Effector memory CD8-positive, alpha-beta T cell (primary cell): ENCODE results near the gene NEDD8.

ENCODE experiments used
- ATAC-seq: fragments of 150-1000 bp; cut with Tn5 transposase; replicated peaks from 2 replicates; pipeline ENCODE4 v1.10.0; 2021; ENCODE audit warnings: mild to moderate bottlenecking, moderate library complexity
- DNase-seq, 3 experiments: peaks; one replicate each; pipeline ENCODE4 v3.0.0; 2021
- H3K27ac Mint-ChIP-seq, 2 donors: one replicate each; pipeline ENCODE4 v1.8.0; 2022; ENCODE audit warnings: mild to moderate bottlenecking in 2 of 2, mixed read lengths in 2 of 2, moderate library complexity in 2 of 2
- H3K27me3 Mint-ChIP-seq, 2 donors: one replicate each; pipeline ENCODE4 v1.8.0; 2022; ENCODE audit warnings: mixed read lengths in 2 of 2
- H3K36me3 Mint-ChIP-seq: one replicate; pipeline ENCODE4 v1.8.0; 2022; ENCODE audit warnings: mild to moderate bottlenecking, moderate library complexity, mixed read lengths; ENCODE audit not compliant: insufficient read depth
- H3K4me1 Mint-ChIP-seq, 2 donors: one replicate each; pipeline ENCODE4 v1.8.0; 2022; ENCODE audit warnings: low read depth in 2 of 2, mixed read lengths in 2 of 2
- H3K4me3 Mint-ChIP-seq, 2 donors: one replicate each; pipeline ENCODE4 v1.8.0; 2022; ENCODE audit warnings: mild to moderate bottlenecking in 2 of 2, mixed read lengths in 2 of 2, moderate library complexity in 2 of 2
- H3K9me3 Mint-ChIP-seq, 2 donors: one replicate each; pipeline ENCODE4 v1.8.0; 2022; ENCODE audit warnings: mixed read lengths in 2 of 2

The NEDD8 gene

DNA sequence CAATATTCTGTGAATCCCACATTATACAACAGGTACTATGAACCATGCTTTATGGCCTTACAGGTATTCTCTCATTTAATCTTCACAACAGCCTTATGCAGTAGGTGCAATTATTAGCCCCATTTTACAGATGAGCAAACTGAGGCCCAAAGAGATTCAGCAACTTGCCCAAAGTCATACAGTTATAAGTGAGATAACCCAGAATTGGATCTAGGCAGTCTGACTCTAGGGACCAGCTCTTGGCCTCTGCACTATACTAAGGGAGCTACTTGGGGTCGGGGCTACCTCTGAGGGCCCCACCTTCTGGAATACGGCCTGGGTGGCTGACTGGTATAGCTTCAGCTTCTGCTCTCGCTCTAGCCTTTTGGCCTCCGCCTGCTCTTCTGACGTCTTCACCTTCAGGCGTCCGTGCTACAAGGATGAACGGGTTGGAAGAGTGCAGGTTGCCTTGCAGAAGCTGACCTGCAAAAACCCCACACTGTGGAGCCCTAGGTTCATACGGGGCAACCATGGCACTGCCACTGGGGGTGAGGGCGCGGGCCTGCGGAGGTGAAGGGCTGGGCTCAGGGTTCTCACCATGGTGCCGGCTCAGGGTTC is 38.5 kb upstream of the NEDD8 start:
- DNase-seq, result no peak
- Mint-ChIP-seq H3K9me3 (no peaks in the 10 kb centered on the region), H3K27me3 (no peaks in the 10 kb centered on the region), H3K4me1 (peaks cover 24 to 34% of the 10 kb centered on the region in 2 donors), H3K27ac (peak overlapping the region; percentile 80 to 94), H3K4me3 (peak overlapping the region; percentile 83 to 93), H3K36me3 (peaks cover 34% of the 10 kb centered on the region)
- ATAC-seq, result peak; percentile 2

DNA sequence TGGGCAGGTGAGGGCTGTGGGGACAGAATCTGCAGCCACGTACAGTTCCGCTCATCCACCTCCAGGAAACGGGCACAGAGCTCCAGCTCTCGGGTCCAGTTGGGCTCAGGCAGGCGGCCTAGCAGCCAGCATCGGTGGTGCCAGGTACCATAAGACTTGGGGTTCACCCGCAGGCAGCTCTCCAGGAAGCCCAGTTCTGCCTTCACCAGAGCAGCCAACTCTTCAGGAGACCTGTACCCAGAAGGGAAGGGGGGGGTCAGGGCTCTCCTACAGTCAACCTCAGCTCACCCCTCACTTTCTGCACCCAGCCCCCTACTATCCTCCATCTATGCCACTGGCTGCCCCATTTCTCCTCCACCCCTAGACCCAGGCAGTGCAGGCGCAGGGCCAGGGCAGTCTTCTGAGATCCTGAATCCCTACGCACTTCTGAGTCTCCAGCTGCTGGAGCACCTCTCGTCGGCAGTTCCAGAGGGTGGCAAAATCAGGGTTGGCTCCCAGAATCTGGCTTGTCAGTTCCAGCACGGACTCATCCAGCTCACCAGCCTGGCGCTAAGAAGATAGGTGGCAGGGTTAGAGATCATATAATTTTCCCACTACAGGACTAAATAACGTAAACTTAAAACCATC is 37.9 kb upstream of the NEDD8 start:
- DNase-seq (no peak), ATAC-seq (no peak)
- Mint-ChIP-seq H3K36me3 (peaks cover 34% of the 10 kb centered on the region), H3K9me3 (no peaks in the 10 kb centered on the region), H3K27ac (peak overlapping the region in 1 of 2 donors; percentile 94), H3K4me1 (peaks cover 24 to 34% of the 10 kb centered on the region in 2 donors), H3K27me3 (no peaks in the 10 kb centered on the region), H3K4me3 (peak overlapping the region; percentile 83 to 93)

DNA sequence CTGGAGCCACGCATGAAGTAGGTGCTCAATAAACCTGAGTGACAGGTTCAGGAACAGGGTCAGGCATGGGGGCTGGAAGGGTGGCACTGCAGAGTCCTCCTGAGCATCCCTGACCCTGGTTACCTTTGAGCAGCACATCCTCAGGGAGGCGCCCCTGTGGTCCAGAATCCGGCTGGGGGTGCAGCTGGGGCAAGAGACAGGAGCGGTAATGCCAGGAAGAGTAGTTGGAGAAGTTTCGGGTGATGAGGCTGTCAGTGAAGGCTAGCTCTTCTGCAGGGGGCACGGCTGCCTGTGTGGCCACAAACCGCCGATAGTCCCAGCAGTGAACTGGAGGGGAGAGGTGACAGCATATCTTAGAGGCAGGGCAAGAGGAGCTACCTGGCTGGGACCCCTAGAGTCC is 37.2 kb upstream of the NEDD8 start:
- H3K4me1 Mint-ChIP-seq, result peaks cover 24 to 34% of the 10 kb centered on the region in 2 donors
- no peak overlapping the region for H3K27ac Mint-ChIP-seq
- peaks cover 36% of the 10 kb centered on the region for H3K36me3 Mint-ChIP-seq
- H3K27me3 Mint-ChIP-seq, result no peaks in the 10 kb centered on the region
- no peaks in the 10 kb centered on the region for H3K9me3 Mint-ChIP-seq
- no peak for DNase-seq
- peak overlapping the region in 1 of 2 donors; percentile 18 for H3K4me3 Mint-ChIP-seq
- ATAC-seq, result no peak

DNA sequence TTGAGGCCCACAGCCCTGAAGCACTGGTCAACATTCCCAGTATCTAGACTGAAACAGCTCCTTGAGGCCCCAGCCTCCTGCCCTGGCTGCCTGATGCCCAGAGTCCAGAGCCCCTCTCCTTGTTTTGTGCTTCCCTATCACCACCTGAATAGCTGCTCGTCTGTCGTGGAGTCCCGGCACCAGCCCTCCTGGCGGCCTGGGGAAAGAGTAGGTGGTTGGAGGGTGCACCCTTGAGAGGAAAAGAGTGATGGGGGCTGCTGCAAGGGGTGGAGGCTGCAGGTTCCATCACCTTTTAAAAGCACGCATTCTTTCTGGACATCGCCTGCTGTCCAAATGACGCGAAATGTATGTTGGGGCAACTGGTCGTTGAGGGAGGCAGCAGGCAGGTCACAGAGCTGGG is 36.1 kb upstream of the NEDD8 start:
- H3K27ac Mint-ChIP-seq, result no peak overlapping the region
- no peak overlapping the region for H3K4me3 Mint-ChIP-seq
- H3K9me3 Mint-ChIP-seq, result no peaks in the 10 kb centered on the region
- H3K4me1 Mint-ChIP-seq, result peaks cover 24 to 34% of the 10 kb centered on the region in 2 donors
- peaks cover 36% of the 10 kb centered on the region for H3K36me3 Mint-ChIP-seq
- ATAC-seq, result no peak
- no peak for DNase-seq
- H3K27me3 Mint-ChIP-seq, result no peaks in the 10 kb centered on the region

DNA sequence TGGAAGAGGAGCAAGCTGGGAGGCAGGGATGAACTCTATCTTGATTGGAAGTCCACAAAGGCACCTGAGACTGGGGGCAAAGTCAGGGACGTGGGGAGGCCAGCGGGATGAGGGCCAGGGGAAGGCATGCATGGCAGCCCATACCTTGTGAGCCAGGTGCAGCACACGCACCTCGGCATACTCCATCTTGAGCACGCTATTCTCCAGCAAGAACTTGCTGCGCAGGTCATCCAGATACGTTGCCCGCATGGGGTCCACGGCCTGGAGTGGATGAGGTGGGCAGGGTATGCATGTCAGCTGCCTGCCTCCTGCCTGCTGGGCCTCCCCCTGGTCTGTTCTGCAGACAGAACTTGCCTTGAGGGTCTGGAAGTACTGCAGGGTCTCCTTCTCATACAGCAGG is 35.3 kb upstream of the NEDD8 start:
- Mint-ChIP-seq H3K9me3 (no peaks in the 10 kb centered on the region), H3K36me3 (peaks cover 38% of the 10 kb centered on the region), H3K4me3 (no peak overlapping the region), H3K27ac (peak overlapping the region in 1 of 2 donors; percentile 16), H3K4me1 (peaks cover 23 to 30% of the 10 kb centered on the region in 2 donors), H3K27me3 (no peaks in the 10 kb centered on the region)
- DNase-seq, result no peak
- no peak for ATAC-seq

DNA sequence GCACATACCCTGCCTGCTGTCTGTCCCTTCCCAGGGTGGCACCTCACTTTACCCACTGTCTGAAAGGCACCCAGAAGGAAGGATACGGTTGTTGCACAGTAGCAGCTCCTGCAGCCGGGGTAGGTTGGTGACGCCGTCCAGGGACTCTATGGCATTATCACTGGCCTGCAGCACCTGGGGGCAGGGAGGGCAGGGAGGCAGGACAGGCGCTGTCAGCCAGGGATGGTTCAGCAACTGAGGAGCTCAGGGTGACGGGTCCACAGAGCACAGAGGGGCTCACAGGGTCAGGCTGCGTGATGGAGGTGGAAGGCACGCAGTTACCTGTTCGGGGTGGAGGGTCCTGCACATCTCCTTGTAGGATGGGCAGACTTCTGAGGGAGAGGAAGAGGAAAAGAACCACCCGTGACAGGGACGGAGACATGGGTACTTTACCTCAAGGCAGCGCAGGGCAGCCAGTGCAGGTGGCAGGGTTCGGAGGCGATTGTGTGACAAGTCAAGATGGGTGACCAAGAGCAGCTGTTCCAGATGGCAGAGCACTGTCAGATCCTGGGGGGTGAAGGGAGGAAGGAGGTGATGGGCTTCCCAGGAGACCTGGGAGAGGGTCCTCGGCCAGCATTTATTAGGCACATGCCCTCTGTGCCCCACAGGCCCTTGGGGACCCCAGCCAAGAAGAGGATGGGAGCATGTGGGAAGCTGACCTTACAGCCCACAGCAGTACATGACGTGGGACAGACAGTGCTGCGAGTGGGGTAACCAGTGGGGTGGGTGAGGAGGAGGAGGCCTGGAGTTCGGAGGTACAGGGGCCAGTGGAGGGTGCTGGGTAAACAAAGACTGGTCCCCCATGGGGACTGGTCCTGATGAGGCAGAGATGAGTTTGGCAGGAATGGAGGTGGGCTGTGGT is 34.4 kb upstream of the NEDD8 start:
- no peak for ATAC-seq
- Mint-ChIP-seq H3K36me3 (peaks cover 39% of the 10 kb centered on the region), H3K27me3 (no peaks in the 10 kb centered on the region), H3K4me1 (peaks cover 16 to 21% of the 10 kb centered on the region in 2 donors), H3K27ac (peak overlapping the region; percentile 16 to 63), H3K4me3 (no peak overlapping the region), H3K9me3 (no peaks in the 10 kb centered on the region)
- no peak for DNase-seq

DNA sequence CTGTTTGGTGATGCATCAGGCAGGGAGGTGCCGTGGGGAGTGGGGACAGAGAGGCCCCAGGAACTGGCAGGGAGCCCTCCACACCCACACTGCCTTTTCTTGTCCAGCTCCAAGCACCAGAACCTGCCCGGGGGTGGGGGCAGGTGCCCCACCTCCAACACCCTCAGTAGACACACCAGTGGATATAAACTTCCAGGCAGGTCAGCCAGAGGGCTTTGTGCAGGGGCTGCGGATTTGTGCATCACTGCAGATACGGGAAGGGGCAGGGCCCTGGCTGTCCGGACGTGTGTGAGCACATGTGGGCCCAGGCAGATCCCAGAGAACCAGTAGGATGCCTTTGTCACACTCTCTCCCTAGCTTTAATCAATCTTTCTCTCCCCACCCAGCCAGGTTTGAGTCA is 32.1 kb upstream of the NEDD8 start:
- DNase-seq (no peak), ATAC-seq (no peak)
- Mint-ChIP-seq H3K27ac (no peak overlapping the region), H3K36me3 (peaks cover 28% of the 10 kb centered on the region), H3K4me1 (peaks cover 7 to 9% of the 10 kb centered on the region in 2 donors), H3K4me3 (no peak overlapping the region), H3K27me3 (no peaks in the 10 kb centered on the region), H3K9me3 (no peaks in the 10 kb centered on the region)

DNA sequence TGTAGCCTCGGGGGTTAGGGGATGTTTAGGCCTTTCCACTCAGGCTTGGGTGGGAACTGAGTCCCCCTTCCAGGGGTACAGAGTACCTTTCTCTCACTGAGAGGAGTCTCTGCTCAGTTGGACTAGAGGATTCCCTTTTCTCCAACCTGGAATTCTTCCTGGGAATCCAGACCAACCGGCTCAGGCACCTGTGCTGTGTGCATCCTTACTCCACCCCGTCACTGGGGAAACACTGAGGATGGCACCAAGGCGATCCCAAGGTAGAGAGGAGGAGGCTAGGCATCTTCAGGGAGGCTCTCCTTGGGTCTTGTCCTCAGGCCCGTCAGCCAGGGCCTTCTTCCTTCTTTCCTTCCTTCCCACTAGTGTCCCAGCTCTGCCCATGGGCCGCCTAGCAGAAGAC is 31.7 kb upstream of the NEDD8 start:
- Mint-ChIP-seq H3K4me3 (no peak overlapping the region), H3K36me3 (peaks cover 24% of the 10 kb centered on the region), H3K4me1 (peaks cover 6 to 8% of the 10 kb centered on the region in 2 donors), H3K27ac (no peak overlapping the region), H3K9me3 (no peaks in the 10 kb centered on the region), H3K27me3 (no peaks in the 10 kb centered on the region)
- ATAC-seq, result no peak
- no peak for DNase-seq

DNA sequence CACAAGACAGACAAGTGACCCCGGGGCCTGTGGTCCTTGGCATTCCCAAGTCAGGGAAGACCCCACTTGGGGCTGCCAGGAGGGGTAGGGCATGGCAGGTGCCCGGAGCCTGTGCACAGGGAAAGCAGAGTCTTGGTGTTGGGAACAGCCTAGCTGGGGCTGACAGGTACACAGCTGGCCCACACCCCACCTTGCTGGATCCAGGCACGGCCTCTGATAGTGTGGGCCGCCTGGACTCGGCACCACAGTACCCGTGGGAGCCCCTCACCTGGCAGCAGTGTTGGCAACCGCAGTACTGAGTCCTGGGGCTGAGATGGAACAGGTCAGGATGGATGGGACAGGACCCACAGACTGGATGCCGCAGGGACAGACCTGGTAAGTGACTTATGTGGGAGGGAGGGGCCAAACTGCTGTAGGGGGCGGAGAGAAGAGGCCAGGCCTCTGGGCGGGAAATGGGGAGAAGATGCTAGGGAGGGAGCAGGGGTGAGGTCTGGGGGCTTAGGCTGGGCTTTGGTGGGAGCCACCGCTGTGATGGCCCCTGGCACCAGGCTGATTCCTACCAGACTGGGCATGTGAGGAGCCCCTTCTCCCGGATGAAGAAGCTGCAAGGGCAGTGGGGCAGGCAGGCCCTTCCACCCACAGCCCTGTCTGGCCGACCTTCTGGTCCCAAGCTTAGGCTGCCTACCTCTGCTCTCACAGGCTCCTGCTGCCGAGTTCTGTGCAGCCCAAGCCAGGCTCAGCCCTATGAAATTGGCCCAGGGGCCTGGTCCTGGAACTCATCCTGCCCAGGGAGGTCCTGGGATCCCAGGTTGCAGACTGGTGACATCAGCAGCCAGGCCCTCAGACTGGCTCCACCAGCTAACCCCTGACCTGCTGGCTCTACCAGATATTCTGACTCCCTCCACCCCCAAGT is 30.9 kb upstream of the NEDD8 start, which contains the start of gene TGM1:
Gene TGM1, minus strand, starts transcription at position 357 of the 913 bp plus-strand sequence. CDS start 825 bp downstream, outside the sequence.
- Mint-ChIP-seq H3K27ac (peak within 1 kb of the TSS in 1 of 2 donors; percentile 29), H3K4me3 (no peak within 1 kb of the TSS), H3K27me3 (no peaks in the 10 kb centered on the region), H3K4me1 (peaks cover 6 to 8% of the 10 kb centered on the region in 2 donors), H3K36me3 (peaks cover 18% of the 10 kb centered on the region), H3K9me3 (no peaks in the 10 kb centered on the region)
- DNase-seq, result no peak
- no peak for ATAC-seq

DNA sequence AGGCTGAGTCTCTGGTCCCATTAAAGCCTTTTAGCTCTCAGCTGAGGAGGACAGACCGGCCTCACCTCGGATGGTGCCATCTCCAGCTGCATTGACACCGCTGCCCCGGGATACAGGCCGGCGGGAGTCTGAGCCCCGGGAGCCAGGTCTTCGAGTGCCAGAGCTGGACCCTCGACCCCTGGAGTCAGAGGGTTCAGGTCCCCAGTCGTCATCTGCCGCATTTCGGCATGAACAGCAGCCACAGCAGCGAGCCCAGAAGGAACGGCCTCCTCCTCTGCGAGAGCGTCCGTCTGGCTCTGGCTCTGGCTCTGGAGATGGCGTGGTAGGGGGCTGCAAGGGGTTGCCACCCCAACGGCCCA is 29.8 kb upstream of the NEDD8 start:
- no peak overlapping the region for H3K4me3 Mint-ChIP-seq
- ATAC-seq (no peak), DNase-seq (no peak)
- H3K9me3 Mint-ChIP-seq, result no peaks in the 10 kb centered on the region
- H3K27me3 Mint-ChIP-seq, result no peaks in the 10 kb centered on the region
- H3K36me3 Mint-ChIP-seq, result peaks cover 15% of the 10 kb centered on the region
- peaks cover 2 to 3% of the 10 kb centered on the region in 2 donors for H3K4me1 Mint-ChIP-seq
- H3K27ac Mint-ChIP-seq, result no peak overlapping the region

DNA sequence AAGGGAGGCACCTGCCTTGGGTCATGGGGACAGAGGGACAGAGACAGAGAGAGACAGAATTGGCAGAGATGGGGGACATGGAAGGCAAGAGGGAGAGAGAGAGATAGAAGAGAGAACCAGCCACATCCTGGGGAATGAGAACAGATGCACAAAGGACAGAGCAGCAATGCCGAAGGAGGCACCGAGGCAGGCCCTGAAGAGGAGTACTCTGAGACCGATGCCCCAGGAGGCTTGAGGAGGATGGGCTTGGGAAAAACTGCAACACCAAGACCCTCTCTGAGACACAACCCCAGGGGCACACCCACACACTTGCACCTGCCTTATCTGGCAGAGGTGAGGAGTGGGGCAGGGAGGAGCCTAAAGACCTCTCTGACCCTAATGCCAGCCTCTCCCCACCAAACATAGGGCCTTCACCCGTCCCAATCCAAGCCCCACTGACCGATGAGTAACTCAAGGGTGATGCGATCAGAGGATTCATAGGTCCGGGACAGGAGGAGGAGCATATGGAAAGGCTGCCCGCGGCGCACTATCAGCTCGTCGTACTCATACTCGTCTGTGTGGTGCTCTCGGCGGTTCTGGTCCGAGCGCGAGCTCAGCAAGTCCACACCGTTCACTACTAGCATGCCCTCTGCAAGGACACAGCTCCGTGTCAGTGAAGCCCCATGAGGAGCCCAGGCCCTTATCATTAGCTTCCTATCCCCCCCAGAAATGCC is 29.2 kb upstream of the NEDD8 start:
- H3K4me3 Mint-ChIP-seq, result no peak overlapping the region
- ATAC-seq (no peak), DNase-seq (no peak)
- H3K36me3 Mint-ChIP-seq, result peaks cover 9% of the 10 kb centered on the region
- H3K9me3 Mint-ChIP-seq, result no peaks in the 10 kb centered on the region
- no peak overlapping the region for H3K27ac Mint-ChIP-seq
- no peaks in the 10 kb centered on the region for H3K27me3 Mint-ChIP-seq
- H3K4me1 Mint-ChIP-seq, result no peaks in the 10 kb centered on the region

DNA sequence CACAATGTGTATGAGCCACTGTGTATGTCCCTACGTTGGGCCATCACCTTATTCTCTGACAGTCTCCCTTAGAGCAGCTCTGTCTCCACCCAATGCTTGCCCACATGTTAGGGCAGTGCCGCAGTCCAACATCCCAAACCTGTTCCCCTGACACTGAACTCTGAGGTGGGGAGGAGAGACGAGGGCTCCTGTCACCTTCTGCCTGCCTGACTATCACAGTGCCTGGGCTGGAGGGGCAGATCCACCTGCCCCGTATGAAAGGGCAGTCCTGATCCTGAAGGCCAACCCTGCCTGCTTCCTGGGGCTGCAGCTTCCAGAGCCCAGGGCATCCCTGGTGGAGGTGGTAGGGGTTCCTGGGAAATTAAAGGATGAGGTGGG is 28.6 kb upstream of the NEDD8 start:
- Mint-ChIP-seq H3K4me3 (no peak overlapping the region), H3K4me1 (no peaks in the 10 kb centered on the region), H3K36me3 (peaks cover 6% of the 10 kb centered on the region), H3K27me3 (no peaks in the 10 kb centered on the region), H3K27ac (no peak overlapping the region), H3K9me3 (no peaks in the 10 kb centered on the region)
- ATAC-seq, result no peak
- no peak for DNase-seq
